OCI-LY3 (cell line): ENCODE results near the gene NAGPA.

Source experiments
- H2AFZ ChIP-seq: fragments of 200-600, 300-600 bp; shearing (Covaris generic); 2 replicates; pipeline ENCODE4 v1.6.0; 2014; ENCODE audit warnings: antibody characterized with exemption, low read depth, low read length
- H3K27ac ChIP-seq: fragments of 200-600, 300-600 bp; sonication (generic); 2 replicates; pipeline ENCODE4 v1.5.1; 2014; ENCODE audit warnings: mild to moderate bottlenecking, low read length, moderate library complexity, mixed read lengths
- H3K27me3 ChIP-seq: fragments of 200-600, 300-600 bp; sonication (generic); 2 replicates; pipeline ENCODE4 v1.6.1; 2014; ENCODE audit warnings: low read depth, low read length, mixed read lengths
- H3K36me3 ChIP-seq: fragments of 200-600, 300-600 bp; sonication (generic); replicated peaks from 2 replicates; pipeline ENCODE3; 2014; ENCODE audit warnings: low read depth, low read length, mixed read lengths
- H3K4me1 ChIP-seq: fragments of 300-600, 200-600 bp; sonication (generic); 2 replicates; pipeline ENCODE4 v1.6.1; 2014; ENCODE audit warnings: low read length, mixed read lengths
- H3K4me2 ChIP-seq: fragments of 200-600, 300-600 bp; sonication (generic); 2 replicates; pipeline ENCODE4 v1.6.1; 2014; ENCODE audit warnings: low read length, mixed read lengths
- H3K4me3 ChIP-seq: fragments of 300-600, 200-600 bp; sonication (generic); 2 replicates; pipeline ENCODE4 v1.5.1; 2014; ENCODE audit warnings: antibody characterized with exemption, mild to moderate bottlenecking, low read length, moderate library complexity
- H3K79me2 ChIP-seq: fragments of 300-600, 200-600 bp; shearing (Covaris generic); 2 replicates; pipeline ENCODE4 v1.6.1; 2014; ENCODE audit warnings: mild to moderate bottlenecking, low read length, mixed read lengths
- H3K9ac ChIP-seq: fragments of 300-600, 200-600 bp; shearing (Covaris generic); 2 replicates; pipeline ENCODE4 v1.6.0; 2014; ENCODE audit warnings: mild to moderate bottlenecking, low read length, moderate library complexity
- H3K9me3 ChIP-seq: fragments of 200-600, 300-600 bp; shearing (Covaris generic); 2 replicates; pipeline ENCODE4 v1.6.1; 2014; ENCODE audit warnings: low read length, mixed read lengths; ENCODE audit not compliant: insufficient read depth
- H4K20me1 ChIP-seq: fragments of 200-600, 300-600 bp; sonication (generic); 2 replicates; pipeline ENCODE4 v1.6.1; 2016; ENCODE audit warnings: low read length, mixed read lengths; ENCODE audit not compliant: insufficient read depth
- EZH2phosphoT487 ChIP-seq: fragments of 200-600 bp; shearing (Covaris generic); IDR thresholded peaks from 2 replicates; pipeline ENCODE4 v1.6.1; 2018; ENCODE audit warnings: antibody characterized with exemption, mixed run types, low read depth
- TF ChIP-seq, protein P1 (sequence below): fragments of 200-600, 300-600 bp; sonication (generic); IDR thresholded peaks from 2 replicates; pipeline ENCODE4 v1.5.1; 2014; ENCODE audit warnings: antibody characterized with exemption, low read length, low read depth

The NAGPA gene

DNA sequence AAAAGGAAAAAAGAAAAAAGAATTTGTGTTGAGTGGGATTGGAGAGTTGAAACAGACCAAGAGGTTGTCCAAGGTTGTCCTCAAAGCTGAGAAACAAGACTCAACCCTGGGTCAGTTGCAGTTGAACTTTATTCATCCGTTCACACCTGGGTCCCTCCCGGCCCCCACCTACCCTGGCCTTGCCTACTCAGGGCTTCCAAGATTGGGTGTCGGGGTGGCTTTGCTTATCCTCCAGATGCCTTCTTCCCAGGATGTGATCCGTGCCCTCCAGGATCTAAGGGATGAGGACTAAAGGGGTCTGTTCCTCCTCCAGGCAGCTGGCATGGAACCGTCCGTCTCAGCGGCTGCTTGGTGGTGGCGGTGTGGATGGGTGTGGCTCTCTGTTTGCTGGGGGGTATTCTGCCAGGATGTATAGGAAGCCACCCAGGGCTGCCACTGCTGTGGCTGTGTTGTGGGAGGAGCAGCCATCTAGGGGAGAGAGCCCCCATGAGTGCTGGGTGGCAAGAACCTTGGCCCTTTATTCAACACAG lies 10.3 kb upstream of the NAGPA start:
- Histone ChIP-seq H3K79me2 (no peaks in the 10 kb centered on the region), H3K4me3 (no peak overlapping the region), H2AFZ (no peak overlapping the region), H3K27ac (no peak overlapping the region), H3K4me1 (peaks cover 9% of the 10 kb centered on the region; the same call in 1 of the 2 replicates), H3K27me3 (peaks cover 41% of the 10 kb centered on the region), H4K20me1 (no peaks in the 10 kb centered on the region), H3K9me3 (no peaks in the 10 kb centered on the region), H3K36me3 (no peaks in the 10 kb centered on the region), H3K4me2 (no peak overlapping the region), H3K9ac (no peak overlapping the region)
- no peak for TF ChIP-seq EZH2phosphoT487
- TF ChIP-seq, protein P1, sequence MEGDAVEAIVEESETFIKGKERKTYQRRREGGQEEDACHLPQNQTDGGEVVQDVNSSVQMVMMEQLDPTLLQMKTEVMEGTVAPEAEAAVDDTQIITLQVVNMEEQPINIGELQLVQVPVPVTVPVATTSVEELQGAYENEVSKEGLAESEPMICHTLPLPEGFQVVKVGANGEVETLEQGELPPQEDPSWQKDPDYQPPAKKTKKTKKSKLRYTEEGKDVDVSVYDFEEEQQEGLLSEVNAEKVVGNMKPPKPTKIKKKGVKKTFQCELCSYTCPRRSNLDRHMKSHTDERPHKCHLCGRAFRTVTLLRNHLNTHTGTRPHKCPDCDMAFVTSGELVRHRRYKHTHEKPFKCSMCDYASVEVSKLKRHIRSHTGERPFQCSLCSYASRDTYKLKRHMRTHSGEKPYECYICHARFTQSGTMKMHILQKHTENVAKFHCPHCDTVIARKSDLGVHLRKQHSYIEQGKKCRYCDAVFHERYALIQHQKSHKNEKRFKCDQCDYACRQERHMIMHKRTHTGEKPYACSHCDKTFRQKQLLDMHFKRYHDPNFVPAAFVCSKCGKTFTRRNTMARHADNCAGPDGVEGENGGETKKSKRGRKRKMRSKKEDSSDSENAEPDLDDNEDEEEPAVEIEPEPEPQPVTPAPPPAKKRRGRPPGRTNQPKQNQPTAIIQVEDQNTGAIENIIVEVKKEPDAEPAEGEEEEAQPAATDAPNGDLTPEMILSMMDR: no peak

DNA sequence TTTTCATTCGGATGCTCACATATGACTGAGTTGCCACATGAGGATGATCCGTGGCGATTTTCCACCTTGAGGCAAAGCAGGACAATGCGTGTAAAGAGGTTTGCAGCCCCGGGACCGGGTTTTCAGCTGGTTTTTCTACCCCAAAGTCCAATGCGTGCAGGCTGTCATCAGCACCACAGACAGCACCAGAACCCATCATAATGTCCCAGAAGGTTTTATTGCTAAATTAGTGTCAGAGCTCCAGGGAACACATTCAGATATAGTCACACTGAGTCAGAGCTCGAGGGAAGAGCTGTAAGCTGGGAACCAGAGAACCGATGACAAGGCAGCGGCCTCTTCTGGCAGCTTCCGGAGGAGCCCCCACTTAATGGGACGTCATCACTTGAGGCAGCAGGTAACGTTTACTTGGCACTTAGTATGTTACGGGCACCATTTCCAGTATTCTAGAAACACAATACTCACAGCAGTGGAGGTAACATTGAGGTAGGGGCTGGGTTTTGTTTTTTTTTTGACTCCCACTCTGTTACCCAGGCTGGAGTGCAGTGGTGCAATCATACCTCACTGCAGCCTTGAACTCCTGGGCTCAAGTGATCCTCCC lies 8.9 kb upstream of the NAGPA start:
- TF ChIP-seq, protein P1: no peak
- TF ChIP-seq EZH2phosphoT487: no peak
- H3K79me2 ChIP-seq: no peaks in the 10 kb centered on the region
- H2AFZ ChIP-seq: no peak overlapping the region
- no peak overlapping the region for H3K27ac ChIP-seq
- peaks cover 33% of the 10 kb centered on the region for H3K27me3 ChIP-seq
- no peak overlapping the region for H3K9ac ChIP-seq
- H3K4me3 ChIP-seq: no peak overlapping the region
- H3K4me1 ChIP-seq: peaks cover 9% of the 10 kb centered on the region; the same call in 1 of the 2 replicates
- no peaks in the 10 kb centered on the region for H3K36me3 ChIP-seq
- H3K9me3 ChIP-seq: no peaks in the 10 kb centered on the region
- no peak overlapping the region for H3K4me2 ChIP-seq
- no peaks in the 10 kb centered on the region for H4K20me1 ChIP-seq

DNA sequence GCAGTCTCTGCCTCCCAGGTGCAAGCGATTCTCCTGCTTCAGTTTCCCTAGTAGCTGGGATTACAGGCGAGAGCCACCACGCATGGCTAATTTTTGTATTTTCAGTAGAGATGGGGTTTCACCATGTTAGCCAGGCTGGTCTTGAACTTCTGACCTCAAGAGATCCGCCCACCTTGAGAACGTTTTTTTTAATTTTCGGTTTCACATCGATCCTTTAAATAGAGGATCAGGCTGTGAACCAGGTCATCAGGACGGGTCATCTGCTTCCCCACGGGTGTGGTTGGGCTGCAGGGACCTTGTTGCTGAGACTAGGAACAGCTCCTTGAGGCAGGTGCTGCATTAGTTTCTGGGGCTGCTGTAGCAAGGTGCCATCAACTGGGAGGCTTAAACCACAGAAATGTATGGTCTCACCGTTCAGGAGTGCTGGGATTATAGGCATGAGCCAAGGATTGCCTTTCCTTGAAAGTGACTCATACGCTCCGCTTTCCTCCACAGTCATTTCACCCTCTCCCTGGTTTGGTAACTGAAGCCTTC lies 7.9 kb upstream of the NAGPA start:
- Histone ChIP-seq H3K79me2 (no peaks in the 10 kb centered on the region), H4K20me1 (no peaks in the 10 kb centered on the region), H3K27me3 (peaks cover 32% of the 10 kb centered on the region), H3K36me3 (no peaks in the 10 kb centered on the region), H2AFZ (no peak overlapping the region), H3K9ac (no peak overlapping the region), H3K9me3 (no peaks in the 10 kb centered on the region), H3K4me2 (peak overlapping the region; percentile 10; the same call in 1 of the 2 replicates), H3K4me3 (no peak overlapping the region), H3K27ac (no peak overlapping the region), H3K4me1 (peaks cover 9% of the 10 kb centered on the region; the same call in 1 of the 2 replicates)
- TF ChIP-seq EZH2phosphoT487: no peak
- TF ChIP-seq, protein P1: no peak

DNA sequence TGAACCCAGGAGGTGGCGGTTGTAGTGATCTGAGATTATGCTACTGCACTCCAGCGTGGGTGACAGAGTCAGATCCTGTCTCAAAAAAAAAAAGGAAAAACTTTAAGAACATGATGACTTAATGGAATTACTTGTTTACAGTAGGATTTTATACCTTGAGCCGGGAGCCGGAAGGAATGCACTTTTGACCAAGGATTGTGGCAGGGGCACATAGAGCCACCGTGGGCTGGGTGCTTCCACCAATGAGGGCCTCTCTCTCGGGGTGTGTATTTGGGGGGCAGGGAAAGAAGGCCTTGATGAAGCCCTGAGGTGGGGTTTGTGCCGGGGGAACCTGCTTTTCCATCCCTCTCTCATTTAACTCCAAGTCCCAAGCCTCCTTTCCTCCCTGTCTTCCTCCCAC lies 6.7 kb upstream of the NAGPA start:
- Histone ChIP-seq H3K9me3 (no peaks in the 10 kb centered on the region), H3K27ac (no peak overlapping the region), H3K79me2 (no peaks in the 10 kb centered on the region), H4K20me1 (no peaks in the 10 kb centered on the region), H3K27me3 (peaks cover 30% of the 10 kb centered on the region), H3K4me2 (no peak overlapping the region), H3K4me3 (no peak overlapping the region), H3K4me1 (peaks cover 9% of the 10 kb centered on the region; the same call in 1 of the 2 replicates), H2AFZ (no peak overlapping the region), H3K36me3 (no peaks in the 10 kb centered on the region), H3K9ac (no peak overlapping the region)
- TF ChIP-seq, protein P1: no peak
- no peak for TF ChIP-seq EZH2phosphoT487
